Measurements from ENCODE around the gene SMG7.

Gene SMG7

GRCh38 chr1:183589384-183589783 is 117.1 kb downstream of the SMG7 start:
- TF ChIP-seq FOXP2 (optimal IDR thresholded peaks at IDR 0.05; ENCODE audit: borderline replicate concordance, extremely low read depth, extremely low read length, insufficient read depth) (no peak), SIN3A (IDR thresholded peaks at IDR 0.05; ENCODE audit: borderline replicate concordance, insufficient read depth, low read length) (no peak), TAF1 (IDR thresholded peaks at IDR 0.05; ENCODE audit: borderline replicate concordance, insufficient read depth, low read length) (no peak), REST (IDR thresholded peaks at IDR 0.05; ENCODE audit: insufficient read depth in 1 of 2, low read depth in 2 of 2, low read length in 2 of 2) (no peak), POLR2AphosphoS5 (IDR thresholded peaks at IDR 0.05; ENCODE audit: low read depth, low read length) (no peak)

- TF ChIP-seq REST (IDR thresholded peaks at IDR 0.05; ENCODE audit: insufficient read depth in 1 of 2, low read depth in 2 of 2, low read length in 2 of 2) (no peak), TAF1 (IDR thresholded peaks at IDR 0.05; ENCODE audit: borderline replicate concordance, insufficient read depth, low read length) (no peak), POLR2AphosphoS5 (IDR thresholded peaks at IDR 0.05; ENCODE audit: low read depth, low read length) (no peak), SIN3A (IDR thresholded peaks at IDR 0.05; ENCODE audit: borderline replicate concordance, insufficient read depth, low read length) (no peak), FOXP2 (optimal IDR thresholded peaks at IDR 0.05; ENCODE audit: borderline replicate concordance, extremely low read depth, extremely low read length, insufficient read depth) (no peak)
Measured at GRCh38 chr1:183589874-183590243, 117.6 kb downstream of the SMG7 start.

- no peak for TF ChIP-seq TAF1 (IDR thresholded peaks at IDR 0.05; ENCODE audit: borderline replicate concordance, insufficient read depth, low read length)
- TF ChIP-seq REST (IDR thresholded peaks at IDR 0.05; ENCODE audit: insufficient read depth in 1 of 2, low read depth in 2 of 2, low read length in 2 of 2), result no peak
- no peak for TF ChIP-seq SIN3A (IDR thresholded peaks at IDR 0.05; ENCODE audit: borderline replicate concordance, insufficient read depth, low read length)
- TF ChIP-seq POLR2AphosphoS5 (IDR thresholded peaks at IDR 0.05; ENCODE audit: low read depth, low read length), result no peak
- no peak for TF ChIP-seq FOXP2 (optimal IDR thresholded peaks at IDR 0.05; ENCODE audit: borderline replicate concordance, extremely low read depth, extremely low read length, insufficient read depth)
Measured at GRCh38 chr1:183590244-183591191, 118.2 kb downstream of the SMG7 start, which contains the start of gene NCF2. TSS of gene NCF2 (minus strand) at chr1:183590459. CDS start at chr1:183590329, 130 bp downstream.

- TF ChIP-seq POLR2AphosphoS5 (IDR thresholded peaks at IDR 0.05; ENCODE audit: low read depth, low read length) (no peak), REST (IDR thresholded peaks at IDR 0.05; ENCODE audit: insufficient read depth in 1 of 2, low read depth in 2 of 2, low read length in 2 of 2) (no peak), SIN3A (IDR thresholded peaks at IDR 0.05; ENCODE audit: borderline replicate concordance, insufficient read depth, low read length) (no peak), FOXP2 (optimal IDR thresholded peaks at IDR 0.05; ENCODE audit: borderline replicate concordance, extremely low read depth, extremely low read length, insufficient read depth) (no peak)
Measured at GRCh38 chr1:183592733-183593132, 120.4 kb downstream of the SMG7 start.
